GM21423 (cell line): ENCODE data around the gene CYP19A1.
A peak's percentile ranks its signal among the peaks of the same experiment; 100 is the strongest.

Experiments
- ATAC-seq: cut with Tn5 transposase; IDR thresholded peaks from one replicate; pipeline ENCODE4 v1.9.1; 2021; ENCODE audit warnings: mild to moderate bottlenecking, moderate library complexity; ENCODE audit not compliant: unreplicated experiment

Gene CYP19A1

DNA sequence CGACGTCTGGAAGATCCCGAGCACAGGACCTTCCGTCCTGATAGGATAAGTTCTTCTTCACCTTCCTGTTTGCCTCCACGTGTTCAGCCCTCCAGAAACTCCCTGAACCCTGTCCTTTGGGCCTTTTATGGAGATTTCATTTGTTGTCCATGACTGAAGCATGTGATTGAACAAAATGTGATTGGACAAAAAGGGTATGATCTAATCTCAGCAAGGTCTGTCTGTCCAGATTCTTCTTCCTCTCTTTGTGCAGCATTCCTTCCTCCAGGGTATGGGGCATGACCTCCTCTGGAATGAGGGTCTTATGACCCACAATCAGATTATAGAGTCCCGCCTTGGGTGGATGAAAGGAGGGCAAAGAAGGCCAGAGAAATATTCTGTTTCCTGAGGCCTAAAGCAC, at the start of gene CYP19A1:
Gene CYP19A1 (minus strand): TSS at position 101 of the 400 bp plus-strand sequence. CDS start 95,684 bp downstream, outside the sequence.
- no peak for ATAC-seq

DNA sequence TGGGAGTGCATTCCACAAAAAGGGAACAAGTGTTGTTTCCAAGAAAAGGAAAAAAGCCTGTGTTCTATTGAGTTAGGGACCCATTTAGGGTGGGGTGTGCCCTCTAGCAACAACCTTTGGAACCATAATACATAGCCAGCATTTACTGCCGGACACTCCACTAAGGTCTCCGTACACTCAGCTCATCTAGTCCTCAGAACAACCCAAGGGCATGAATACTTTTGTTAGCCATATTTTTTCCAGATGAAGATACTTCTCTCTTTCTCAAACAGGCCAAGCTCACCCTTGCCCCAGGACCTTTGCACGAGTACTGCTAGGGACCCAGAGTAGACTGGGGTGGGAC, 49.3 kb upstream of the CYP19A1 start:
- ATAC-seq, result no peak

DNA sequence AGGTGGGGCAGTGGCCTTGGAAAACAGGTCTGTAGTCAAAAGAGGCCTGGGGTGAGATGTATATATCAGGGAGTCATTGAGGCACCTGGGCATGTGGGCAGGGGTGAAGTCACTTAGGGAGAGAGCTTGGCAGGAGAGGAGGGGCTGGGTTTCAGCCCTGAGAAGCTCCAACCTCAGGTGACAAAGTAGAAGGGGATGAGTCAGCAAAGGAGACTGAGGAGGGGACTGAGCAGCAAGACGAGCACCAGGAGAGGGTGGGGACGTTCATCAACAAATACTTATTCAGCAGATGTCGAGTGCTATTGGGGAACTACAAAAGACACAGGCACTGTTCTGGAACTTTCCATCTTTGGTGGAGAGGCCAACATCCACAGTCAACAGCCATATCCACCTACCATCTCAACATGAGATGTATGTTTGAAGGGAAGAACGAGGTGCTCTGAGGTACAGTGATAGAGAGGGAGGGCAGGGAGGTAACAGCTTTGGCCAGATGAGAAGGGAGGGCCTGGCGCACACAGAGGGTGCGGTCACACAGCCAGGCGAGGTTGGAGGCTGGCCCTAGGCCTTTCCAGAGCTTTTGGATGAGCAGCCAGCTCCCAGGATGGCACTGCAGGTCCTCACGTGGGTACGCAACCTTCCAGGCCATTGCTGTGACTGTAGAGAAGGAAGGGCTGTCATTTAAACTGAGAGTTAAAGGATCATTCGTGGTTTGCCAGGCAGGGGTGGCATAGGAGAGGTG, 48.7 kb upstream of the CYP19A1 start:
- ATAC-seq, result no peak

DNA sequence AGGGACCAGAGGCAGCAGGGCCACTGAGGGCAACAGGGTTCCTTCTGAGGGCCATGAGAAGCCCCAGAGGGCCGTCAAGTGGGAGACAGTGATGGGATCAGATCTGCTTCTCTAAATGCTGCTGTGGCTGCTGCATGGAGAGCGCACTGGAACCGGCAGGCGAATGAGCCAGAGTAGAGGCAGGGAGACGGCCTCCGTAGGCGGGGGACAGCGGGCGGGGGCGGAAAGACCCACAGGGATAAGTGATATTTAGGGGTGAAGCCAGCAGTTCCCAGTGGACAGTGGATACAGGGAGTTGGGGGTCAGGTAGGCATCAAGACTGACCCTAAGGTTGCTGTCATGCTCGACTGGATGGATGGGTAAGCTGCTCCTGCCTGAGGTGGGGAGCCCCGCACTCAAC, 48.1 kb upstream of the CYP19A1 start:
- no peak for ATAC-seq

DNA sequence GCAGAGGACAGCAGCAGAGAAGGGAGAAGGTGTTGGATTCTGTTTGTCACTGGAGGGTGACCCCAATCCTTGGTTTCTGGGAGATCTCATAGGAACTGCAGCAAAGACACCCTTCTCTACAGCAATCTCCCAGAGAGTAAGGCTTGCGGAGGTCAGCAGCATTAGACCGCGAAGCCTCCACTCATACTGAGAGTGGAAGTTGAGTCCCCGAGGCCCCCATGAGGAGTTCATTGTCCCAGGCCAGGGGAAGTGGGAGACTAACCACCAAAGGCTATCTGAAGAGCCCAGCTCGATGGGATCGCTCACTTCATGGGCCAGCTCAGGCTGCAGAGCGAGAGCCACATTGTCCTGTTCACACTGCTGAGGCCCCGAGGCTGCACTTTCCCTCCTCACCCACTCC, 47.6 kb upstream of the CYP19A1 start:
- ATAC-seq, result no peak

DNA sequence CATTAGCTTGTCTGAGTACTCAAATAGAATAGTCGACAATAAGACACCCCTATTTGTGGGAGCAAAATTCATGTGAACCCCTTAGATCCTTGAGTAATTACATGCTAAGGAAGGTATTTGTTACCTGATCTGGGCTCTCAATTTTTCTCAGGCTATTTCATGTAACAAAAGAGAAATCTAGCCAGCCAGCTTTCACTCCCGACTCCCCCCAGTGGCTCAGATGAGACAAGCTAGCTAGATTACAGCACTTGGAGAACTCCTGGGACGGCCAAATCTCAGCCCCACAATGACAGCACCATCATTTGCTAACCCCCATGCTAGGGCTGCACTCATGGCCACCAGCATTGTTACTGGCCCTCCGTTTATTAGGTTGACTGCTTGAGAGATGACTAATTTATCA, 44.4 kb upstream of the CYP19A1 start:
- no peak for ATAC-seq

DNA sequence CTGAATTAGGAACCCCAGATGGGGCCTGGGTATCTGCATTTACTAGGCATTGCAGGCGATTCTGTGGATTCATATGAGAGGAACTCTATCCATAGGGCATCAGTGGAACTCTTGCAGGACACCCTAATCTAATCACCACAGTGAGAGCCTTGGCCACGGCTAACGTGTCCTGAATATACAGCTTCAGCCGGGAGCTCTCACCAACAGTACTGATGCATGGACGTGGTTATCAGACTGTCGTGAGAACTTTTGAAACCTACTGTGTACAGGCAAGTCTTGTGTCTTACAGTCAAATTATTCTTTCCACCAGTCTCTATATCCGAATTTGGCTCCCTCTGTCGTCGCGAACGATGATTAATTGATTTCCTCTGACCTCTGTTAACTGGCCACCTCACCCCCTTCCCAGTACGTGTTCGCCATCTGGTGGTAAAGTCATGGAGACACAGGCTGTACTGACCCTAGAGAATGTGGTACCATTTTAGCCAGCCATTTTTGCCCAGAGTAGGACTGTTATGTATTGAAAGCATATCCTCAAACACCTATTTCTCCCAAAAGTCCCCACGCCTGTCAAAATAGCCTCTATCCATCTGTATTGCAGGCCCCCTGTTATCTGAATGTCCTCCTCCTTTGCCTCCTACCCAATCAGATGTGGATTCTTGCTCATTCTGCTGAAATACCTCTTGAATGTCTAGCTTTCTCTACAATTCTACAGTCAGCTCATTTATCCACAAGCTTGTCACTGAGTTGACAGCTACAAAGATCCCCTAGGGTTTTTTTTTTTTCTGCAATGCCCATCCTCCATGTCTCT, 42.8 kb upstream of the CYP19A1 start:
- ATAC-seq, result peak; percentile 80

DNA sequence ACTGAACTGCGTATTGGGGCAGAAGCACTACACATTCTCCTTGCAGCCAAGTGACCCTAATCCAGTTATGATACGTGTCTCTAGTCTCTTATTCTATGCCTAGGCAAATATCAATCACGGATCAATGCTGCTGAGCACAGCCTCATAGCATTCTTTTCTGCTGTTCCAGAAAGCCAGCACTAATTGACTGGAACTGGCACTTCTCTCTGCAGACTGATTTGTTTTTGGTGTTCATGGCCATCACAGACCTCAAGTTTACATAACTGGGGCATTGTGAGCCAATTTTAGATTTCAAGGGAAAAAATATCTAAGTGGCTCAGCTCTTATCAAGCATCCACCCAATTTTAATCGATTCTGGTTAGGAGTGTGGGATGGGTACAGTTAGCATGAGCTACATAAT, 41.0 kb upstream of the CYP19A1 start:
- ATAC-seq, result no peak

DNA sequence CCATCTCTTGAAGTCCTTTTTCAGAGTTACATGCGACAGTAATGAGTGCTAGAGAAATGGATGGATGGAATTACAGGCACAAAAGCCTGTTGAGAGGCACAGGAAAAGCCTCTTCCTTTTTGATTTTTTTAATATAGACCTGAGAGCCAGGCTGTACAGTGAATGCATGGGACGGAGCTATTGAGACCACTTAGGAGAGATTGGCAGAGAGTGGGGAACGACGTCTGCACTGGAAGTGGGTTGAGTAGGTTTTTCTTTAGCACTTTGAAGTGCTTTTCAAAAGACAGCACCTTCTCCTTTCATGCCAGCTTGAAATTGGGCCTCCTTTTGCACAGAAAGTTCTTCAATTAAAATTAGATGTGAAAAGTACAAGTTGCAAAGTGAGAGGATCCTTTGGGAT, 40.0 kb upstream of the CYP19A1 start:
- no peak for ATAC-seq

DNA sequence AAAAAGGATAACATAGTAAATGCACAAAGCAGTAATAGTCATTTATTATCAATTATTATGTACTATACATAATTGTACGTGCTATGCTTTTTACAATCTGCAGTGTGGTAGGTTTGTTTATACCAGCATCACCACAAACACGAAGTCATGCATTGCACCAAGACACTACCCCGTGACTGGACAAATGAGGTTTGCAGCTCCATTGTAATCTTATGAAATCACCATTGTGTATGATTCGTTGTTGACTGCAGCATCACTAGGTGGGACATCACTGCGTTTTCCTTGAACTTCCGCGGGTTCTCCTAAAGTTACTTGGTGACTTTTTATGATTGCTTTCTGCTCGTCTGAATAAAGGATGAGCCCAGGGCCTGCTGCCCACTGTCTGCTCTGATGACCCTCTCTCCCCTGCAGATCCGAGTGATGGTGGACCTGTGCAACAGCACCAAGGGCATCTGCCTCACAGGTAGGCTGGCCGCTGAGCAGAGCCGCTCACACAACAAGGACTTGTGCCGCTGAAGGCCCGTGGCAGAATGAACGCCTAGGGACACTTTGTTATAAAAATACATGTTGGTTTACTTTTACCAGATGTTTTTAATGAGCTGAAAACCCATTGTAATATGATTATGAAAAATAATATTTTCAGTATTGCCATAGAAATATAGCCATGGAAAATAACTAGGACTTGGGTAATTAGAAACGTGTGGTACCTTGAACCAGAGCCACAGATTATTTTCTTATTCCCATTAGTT, 38.8 kb upstream of the CYP19A1 start:
- no peak for ATAC-seq

DNA sequence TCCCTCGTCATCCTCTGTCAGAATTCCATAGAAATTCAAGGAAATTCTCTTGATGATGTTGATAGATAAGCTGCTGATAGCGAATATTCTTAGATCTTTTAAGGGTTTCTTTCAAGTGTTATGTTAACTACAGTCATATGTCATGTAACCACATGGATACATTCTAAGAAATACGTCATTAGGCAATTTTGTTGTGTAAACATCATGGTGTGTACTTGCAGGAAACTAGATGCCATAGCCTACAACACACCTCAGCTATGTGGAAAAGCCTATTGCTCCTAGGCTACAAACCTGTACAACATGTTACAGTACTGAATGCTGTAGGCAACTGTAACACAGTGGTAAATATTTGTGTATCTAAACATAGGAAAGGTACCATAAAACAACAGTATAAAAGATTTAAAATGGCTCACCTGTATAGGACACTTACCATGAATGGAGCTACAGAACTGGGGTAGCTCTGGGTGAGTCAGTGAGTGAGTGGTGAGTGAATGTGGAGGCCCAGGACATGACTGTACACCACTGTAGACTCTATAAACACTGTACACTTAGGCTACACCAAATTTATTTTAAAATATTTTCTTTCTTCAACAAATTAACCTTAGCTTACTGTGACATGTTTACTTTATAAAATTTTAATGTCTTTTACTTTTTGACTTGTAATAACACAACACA, 37.7 kb upstream of the CYP19A1 start:
- no peak for ATAC-seq

DNA sequence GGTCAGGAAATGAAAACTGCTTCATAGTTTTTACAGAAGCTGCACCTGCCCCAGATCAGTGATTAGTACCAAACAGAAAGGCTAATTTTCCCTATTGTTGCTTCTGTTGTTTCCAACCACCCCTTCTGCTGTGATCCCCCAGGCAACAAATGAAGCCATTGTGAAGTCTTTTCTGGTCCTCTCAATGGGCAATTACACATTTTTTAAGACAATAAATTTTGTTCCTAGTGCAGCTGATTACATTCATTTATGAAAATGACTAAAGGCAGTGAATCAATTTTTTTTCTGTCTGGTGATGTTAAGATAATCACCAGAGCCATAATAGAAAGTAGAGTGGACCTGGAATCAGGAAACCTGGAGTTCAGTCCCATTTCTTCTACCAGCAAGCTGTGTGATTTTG, 35.7 kb upstream of the CYP19A1 start:
- ATAC-seq, result no peak

DNA sequence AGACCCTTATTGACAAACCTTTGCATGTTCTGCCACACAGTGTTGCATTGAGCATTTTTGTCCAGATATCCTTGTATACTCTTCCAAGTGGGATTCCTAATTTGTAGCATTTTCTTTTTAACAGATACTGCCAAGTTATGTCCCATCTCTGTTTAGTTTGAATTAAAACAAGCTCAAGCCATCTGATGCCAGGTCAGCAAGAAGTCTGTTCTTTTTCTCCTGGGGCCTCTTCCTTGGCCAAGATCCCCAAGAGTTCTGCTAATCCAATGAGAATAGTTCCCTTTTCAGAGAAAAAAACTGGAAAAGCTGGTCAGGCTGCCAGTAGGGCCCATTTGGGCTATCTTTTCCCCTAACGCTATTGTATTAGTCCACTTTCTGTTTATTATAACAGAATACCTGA, 32.9 kb upstream of the CYP19A1 start:
- no peak for ATAC-seq

DNA sequence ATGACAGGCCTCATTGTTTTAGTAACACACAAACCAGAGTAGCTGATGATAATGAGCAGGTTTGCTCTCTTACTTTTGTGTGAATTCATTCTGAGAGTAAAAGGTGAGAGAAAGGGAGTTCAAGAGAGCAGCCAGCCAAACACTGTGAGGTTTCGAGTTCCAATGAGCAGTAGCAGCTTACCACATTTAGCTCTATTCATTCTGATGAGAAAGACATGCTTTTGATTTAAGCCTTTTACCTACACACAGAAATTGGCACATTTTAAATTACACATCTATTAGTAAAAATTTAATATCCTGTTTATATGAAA, 31.0 kb upstream of the CYP19A1 start:
- no peak for ATAC-seq

DNA sequence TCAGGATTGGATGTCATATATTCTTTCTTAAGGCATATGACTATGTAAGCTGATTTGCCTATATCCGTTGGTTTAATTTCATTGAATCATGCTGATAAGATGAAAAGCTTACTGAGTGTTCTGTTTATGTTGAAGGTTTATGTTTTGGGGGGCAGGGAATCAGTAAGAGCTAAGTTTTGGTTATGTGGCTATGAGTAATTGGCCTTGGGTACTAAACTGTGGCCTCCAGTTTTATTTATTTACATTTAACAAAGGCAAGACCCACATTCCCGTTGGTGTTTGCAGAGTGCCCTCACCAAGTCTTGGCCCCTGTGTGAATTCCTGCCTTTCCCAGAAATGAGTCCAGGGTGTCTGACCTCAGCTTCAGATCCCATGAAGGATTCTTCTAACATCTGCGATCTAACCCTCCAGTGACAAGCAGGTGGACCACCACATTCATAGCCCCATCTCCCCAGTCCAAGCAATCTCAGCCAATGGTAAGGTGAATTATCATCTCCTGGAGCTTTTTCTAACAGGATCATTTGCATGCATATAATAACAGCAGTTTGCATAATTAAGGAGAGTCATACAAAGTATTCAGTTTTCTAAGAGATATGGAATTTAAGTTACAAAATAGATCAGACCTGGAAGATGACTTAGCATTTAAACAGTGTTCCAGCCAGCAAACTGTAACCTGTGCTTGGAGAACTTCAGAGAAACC, 30.5 kb upstream of the CYP19A1 start:
- no peak for ATAC-seq

DNA sequence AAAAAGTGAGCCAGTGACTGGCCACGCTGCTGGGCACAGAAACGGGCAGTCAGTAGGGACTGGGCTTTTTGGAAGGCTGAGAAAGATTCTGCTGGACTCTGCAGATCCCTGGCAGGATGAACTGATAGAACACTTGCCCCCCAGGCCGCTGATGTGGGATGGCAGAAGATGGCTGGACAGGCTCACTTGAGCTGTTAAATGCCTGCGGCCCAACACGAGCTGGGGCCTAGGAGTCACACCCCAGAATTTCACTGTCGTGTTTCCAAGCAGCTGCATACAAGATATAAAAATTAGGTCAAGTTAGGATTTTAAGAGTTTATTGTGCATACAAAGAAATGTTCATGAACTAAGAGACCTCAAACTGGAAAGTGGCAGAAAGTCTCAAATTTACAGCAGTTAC, 29.9 kb upstream of the CYP19A1 start:
- ATAC-seq, result no peak

DNA sequence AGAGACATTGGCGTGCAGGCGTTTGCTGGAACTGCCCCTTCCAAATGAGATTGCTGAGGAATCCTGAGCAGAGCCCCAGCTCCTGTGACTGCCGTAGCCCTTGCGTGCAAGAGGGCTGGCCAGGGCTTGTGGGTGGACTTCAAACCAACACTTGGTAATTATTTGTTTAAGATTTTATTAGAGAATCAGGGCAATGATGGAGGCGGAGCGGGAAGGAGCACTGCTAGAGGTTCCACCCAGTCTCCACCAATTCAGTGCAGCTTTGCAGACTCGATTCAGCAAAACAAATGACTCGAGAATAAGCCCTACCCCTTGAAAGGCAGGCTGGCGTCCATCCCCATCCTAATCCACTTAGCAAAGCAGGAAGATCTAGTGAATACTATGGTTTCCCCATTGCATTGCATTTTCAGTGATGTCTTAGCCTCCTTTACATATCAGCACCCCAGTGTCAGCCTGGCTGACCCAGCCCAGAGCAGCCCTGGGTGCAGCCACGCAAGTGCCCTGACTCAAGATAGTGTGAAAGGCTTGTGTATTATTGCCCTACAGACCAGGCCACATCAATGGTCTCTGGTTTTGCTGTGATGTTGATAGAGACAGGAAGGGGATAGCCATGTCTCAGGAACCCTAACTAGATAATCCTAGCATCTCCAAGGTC, 29.1 kb upstream of the CYP19A1 start:
- no peak for ATAC-seq

DNA sequence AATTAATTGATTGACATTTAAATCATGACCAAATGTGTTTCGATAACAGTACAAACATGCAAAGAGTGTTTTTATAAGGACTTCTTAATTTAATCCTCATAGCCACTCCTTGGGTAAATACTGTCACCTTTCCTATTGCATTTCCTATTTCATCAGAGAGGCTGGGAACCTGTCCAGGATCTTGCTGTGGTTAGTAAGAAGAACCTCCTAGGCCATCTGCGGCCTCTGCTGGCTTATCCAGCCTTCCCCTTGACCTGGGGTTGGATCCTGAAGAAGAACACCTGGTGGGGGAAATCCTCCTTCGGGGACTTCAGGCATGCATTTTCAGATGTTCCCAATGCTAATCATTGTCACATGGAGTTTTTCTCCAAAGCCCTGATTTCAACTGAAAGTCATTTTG, 28.5 kb upstream of the CYP19A1 start:
- ATAC-seq, result no peak

DNA sequence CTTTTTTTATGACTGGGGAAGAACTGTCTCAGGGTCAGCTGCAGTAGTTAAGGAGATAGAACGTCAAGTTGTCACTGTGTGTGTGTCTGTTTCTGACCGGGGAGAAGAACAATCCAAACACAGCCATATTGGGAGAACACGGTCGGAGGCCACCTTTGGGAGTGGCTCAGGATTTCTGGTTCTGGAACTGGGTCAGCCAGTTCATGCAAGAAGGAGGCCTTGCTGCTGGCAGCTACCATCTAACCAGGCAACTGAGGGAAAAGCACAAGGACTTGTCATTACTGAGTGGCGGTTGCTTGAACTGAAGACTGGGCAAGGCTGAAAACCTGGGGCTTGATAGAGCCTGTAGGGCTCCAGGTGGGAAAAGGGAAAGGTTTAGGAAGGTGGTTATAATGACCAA, 27.7 kb upstream of the CYP19A1 start:
- no peak for ATAC-seq

DNA sequence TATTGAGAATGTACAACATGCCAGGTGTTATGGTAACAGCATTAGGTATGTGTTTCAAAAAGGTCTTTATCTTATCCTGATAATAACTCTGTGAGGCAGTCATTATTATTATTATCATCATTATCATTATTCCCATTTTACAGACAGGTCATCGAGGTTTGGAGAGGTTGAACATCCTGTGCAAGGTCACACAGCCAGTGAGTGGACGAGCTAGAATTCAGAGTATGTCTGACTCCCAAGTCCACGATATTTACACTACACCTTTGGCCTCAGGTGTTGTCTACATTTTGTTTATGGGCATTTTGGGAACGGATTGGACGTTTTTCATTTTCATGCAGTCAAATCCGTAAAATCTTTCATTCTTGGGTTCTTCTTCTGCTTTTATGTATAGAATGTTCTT, 27.0 kb upstream of the CYP19A1 start:
- ATAC-seq, result no peak
